Activated T-cell treated with anti-CD3 and anti-CD28 coated beads, Interleukin-2, amount 50 U/mL, for 48 hours (primary cell): ENCODE measurements around the gene SPSB3.
A peak's percentile ranks its signal among the peaks of the same experiment; 100 is the strongest.

Source experiments
- DNase-seq, 2 experiments: peaks; one replicate each; pipeline ENCODE4 v3.0.0-alpha.2; 2020

The SPSB3 gene

GRCh38 chr16:1782408-1783264 is at the start of gene SPSB3, which contains the start of gene NUBP2:
SPSB3 (minus strand) TSS chr16:1782571; CDS start chr16:1781483, 1,088 bp downstream.
NUBP2 (plus strand) TSS chr16:1782960; CDS start chr16:1783021, 61 bp downstream.
- DNase-seq, result peak; percentile 97 to 98

DNA sequence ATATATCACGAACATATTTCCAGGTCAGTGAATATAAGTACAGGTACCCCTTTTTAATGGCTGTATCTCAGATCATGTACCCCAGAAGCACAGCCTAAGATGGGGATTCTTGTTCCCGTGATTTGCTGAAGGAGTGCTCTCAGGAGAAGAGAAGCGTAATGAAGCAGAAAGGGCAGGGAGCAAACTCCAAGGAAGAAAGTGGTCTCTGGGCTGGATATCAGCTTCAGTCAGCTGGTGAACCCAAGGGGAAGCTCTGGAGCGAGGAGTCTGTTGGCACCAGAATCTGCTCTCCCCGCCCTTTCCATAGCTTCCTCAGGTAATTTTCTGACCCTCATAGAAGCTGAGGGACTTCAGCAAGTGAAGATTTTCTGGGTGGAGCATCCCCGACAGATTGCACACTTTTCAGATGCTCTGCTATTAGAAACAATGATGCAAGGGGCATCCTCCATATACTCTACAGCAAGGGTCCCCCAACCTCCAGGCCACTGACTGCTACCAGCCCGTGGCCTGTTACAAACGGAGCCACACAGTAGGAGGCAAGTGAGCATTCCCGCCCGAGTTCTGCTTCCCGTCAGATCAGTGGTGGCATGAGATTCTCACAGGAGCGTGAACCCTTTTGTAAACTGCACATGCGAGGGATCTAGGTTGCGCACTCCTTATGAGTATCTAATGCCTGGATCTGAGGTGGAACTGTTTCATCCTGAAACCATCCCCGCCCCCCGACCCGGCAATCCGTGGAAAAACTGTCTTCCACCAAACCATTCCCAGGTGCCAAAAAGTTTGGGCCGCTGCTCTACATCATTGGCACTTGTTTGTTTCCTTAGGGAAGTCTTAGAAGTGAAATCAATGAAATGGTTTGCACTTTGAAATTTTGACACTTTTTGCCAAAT is 49.1 kb upstream of the SPSB3 start:
- DNase-seq, result no peak

DNA sequence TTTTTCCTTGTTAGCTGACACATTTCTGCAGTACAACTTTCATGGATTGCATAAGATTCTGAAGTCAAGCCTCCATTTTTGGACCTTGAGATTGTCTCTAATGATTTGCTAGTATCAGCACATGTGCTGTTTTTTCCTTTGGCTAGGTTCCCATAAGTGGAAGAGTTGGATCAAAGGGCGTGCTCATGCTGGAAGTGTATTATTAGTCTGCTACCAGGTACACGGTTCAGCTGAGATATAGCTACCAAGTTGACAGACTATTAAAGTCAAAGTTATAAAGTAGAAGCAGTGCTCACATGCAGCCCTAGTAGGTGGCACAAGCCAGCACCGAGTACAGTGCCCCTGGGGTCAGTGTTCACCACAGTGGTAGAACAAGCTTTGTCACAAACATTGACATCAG is 47.8 kb upstream of the SPSB3 start:
- no peak for DNase-seq

DNA sequence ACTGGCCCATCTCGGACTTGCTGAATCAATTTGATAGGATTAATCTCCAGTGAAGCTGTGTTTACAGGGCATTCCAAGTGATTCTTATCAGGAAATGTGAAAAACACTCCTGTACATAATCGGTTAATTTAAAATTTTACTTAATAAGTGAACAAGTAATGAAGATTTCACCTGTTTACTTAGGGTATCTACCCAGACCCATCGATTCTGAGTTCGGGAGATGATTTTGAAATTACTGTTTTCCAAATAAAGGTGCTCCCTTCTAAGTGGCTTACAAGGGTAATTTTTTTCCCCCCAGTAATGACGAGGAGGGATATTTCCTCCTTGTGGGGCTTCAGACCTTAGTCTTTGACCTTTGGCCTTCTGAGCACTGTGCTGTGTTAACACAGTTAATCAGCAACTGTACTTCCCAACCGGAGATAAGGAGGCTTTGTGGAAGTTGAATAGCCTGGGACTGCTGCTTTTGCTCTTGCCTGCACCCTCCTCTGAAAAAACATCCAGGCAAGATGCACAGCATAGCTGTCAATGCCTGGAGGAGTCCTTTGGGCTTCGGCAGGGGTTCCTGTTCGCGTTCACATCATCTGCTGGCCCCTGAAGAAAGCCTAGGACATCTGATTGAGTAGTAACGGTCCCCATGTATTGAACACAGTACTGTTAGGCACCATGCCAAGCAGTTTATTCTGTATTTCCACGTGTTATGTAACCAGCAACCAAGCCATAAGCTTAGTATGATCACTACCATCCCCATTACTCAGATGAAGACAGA is 46.5 kb upstream of the SPSB3 start:
- DNase-seq, result no peak

DNA sequence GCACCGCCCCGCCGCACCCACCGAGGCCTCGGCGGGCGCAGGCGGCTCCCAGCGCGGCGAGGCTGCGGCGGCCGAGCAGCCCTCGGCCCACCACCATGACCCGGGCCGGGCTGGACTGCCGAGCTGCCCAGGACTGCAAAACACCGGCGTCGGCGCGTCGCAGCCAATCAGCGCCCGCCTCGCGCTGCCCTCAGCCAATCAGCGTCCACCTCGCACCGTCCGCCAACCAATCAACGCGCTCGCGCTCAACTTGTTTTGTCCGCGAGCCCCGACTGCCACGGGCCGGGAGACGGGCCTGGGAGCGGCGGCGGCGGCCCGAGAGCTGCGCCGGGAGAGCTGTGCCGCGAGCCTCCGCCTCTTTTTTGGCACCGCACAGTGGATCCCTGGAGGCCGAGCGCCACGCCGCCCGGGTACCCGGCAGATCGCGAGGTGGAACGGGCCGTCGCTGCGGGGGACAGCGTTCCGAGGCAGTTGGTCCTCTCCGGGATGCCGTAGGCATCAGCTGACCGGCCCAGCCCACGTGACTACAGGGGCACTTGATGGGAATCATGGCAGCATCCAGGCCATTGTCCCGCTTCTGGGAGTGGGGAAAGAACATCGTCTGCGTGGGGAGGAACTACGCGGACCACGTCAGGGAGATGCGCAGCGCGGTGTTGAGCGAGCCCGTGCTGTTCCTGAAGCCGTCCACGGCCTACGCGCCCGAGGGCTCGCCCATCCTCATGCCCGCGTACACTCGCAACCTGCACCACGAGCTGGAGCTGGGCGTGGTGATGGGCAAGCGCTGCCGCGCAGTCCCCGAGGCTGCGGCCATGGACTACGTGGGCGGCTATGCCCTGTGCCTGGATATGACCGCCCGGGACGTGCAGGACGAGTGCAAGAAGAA is 44.6 kb upstream of the SPSB3 start, which contains the start of the genes FAHD1 and HAGH:
TSS of gene FAHD1 (plus strand) at position 516 of the 883 bp plus-strand sequence. CDS start at position 549, 33 bp downstream.
TSS of gene HAGH (minus strand) at position 135 of the 883 bp plus-strand sequence. CDS start at position 97, 38 bp downstream.
- peak; percentile 93 to 95 for DNase-seq

- peak; percentile 50 to 67 for DNase-seq
Observed at GRCh38 chr16:1825864-1826690, 43.7 kb upstream of the SPSB3 start.

DNA sequence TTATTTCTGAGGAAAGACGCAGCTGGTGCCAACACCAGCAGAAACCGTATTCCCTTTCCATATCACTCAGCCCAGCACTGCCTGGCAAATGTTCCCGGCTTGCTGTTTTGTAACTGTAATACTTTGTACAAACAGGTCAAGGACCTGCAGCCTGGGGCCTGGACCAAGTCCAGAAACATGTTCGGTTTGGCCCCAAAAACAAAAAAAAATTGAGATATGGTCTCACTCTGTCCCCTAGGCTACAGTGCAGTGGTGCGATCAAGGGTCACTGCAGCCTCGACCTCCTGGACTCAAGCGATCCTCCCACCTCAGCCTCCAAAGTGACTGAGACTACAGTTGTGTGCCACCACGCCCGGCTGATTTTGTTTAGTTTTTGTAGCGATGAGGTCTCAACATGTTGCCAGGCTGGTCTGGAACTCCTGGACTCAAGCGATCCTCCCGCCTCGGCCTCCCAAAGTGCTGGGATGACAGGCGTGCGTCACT is 43.1 kb upstream of the SPSB3 start:
- DNase-seq, result no peak

DNA sequence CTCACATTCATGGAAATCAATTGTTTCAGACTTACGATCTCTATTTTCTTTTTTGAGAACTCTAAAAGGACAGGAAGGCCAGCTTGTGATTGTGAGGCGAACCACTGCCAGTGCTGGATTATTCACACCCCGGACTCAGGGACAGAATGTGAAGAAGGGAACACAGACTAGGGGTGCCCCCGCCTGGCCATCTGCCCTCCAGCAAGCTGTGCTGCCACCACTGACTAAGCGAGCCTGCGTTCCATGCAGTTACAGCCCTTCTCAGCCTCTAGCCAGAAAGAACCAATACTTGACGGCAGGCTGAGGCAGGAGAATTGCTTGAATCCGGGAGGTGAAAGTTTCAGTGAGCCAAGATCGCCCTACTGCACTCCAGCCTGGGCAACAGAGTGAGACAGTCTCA is 41.5 kb upstream of the SPSB3 start:
- no peak for DNase-seq

DNA sequence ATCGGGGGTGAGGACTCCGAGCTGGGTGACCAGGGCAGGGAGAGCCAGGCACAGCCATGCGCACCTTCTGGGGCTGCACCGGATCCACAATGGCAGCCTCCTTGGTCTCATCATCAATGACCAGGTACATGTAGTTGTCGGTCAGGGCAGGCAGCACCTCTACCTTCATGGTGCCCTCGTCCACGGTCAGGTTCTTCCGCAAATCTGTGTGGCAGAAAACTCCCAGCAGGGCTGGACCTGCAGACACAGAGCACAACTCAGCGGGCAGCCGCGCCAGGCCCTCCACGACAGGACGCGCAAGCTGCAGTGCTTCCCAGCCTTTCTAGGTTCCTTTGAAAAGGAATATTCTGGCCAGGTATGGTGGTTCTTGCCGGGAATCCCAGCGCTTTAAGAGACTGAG is 40.4 kb upstream of the SPSB3 start:
- no peak for DNase-seq

DNA sequence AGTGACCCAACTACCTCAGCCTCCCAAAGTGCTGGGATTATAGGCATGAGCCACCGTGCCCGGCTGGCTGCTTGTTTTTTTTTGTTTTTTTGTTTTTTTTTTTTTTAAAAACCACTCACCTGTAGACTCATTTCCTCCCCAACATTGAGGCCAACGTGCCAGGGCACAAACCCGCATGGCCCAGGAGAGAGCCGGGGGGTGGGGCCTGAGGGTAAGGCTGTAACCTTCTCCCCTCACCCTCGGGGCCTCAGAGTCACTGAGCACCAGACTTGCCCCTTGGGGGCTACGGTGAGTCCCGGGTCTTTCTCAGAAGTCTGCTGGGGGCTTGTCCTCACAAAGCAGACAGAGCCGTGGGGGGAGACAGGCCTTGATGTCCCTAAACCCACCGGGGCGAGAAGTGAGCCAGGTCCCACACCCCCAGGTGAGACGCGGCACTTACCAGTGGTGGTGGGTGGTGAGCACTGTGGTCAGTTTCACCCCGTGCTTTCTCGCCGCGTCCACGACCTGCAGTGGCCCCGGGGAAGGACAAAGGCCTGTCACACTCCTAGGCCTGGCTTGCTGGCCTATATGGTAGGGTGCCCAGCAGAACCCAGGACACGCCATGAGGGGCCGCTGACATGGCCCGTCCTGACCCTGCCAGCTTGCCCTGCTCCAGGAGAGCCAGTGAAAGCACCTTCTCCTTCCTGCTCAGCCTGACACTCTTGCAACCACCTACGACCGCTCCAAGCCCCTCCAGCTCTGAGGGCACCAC is 39.7 kb upstream of the SPSB3 start:
- DNase-seq, result no peak

DNA sequence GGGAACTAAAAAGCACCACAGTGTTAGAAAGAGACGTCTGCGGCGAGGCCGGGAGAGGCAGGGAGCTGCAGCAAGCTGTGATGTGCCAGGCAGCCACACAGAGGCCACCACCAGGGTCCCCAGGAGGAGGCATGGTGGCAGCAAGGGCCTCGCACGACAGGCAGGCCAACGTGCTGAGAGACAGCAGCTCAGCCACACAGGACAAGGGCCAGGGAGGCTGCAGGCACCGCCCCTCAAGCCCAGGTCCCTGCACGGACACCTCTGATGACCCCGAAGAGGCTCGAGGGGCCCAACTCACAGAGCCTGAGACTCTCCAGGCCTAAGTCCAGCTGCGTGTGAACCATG is 38.5 kb upstream of the SPSB3 start:
- no peak for DNase-seq

- no peak for DNase-seq
Observed at GRCh38 chr16:1820096-1820945, 38.0 kb upstream of the SPSB3 start.

GRCh38 chr16:1819611-1820010 is 37.2 kb upstream of the SPSB3 start:
- DNase-seq, result no peak

- no peak for DNase-seq
Observed at GRCh38 chr16:1818873-1819525, 36.6 kb upstream of the SPSB3 start.

DNA sequence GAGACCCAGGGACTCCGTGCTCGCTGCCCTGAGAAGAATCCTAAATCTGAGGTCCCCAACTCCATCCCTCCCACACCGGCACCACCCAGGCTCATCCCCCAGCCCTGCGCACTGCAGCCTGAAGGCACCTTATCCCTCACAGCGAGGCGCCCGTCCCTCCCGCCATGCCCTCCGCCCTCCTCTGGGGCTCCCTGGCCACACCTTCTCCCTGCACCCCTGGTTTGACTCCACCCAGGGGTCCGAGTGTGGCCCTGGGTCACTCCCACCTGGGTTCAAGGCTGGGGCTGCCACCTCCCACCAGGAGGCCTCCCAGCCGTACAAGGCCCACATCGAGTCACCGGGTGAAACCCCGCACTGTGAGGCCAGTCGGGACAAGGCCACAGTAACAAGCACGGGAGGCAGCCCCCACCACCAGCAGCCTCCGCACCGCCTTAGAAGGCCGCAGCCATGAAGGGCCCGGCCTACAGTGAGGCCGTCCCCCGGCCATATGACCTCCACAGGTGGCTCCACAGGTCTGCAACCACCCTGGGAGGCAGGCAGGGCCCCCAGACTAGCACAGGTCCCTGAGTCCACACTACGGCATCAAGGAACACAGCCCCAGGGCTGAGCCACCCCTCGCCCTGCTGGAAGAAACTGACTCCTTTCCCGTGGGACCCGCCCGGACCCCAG is 36.0 kb upstream of the SPSB3 start:
- DNase-seq, result no peak

GRCh38 chr16:1817716-1818115 is 35.3 kb upstream of the SPSB3 start:
- no peak for DNase-seq

DNA sequence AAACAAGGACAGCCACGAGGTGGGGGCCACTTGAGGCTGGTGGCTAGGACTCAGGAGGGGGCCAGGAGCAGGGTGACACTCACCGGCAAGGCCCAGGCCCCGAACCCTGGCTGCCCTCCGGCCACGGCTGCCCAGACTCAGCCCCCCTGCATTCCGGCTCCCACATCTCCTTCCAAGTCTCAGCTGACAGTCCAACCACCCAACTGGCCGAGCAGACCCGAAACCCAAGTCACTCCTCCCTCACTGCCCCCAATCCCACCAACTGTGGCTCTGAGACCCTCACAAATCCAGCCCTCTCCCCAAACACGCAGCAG is 34.9 kb upstream of the SPSB3 start:
- DNase-seq, result no peak
